ENCODE measurements around the gene RPS25. TPM values are rescaled to one million over a fixed set of nuclear protein-coding genes. Genes with fewer than 3 reads are reported as not detected.

RPS25 gene
- total RNA-seq, 2 experiments from 2014 or later, result 1,395 to 1,648 TPM

DNA sequence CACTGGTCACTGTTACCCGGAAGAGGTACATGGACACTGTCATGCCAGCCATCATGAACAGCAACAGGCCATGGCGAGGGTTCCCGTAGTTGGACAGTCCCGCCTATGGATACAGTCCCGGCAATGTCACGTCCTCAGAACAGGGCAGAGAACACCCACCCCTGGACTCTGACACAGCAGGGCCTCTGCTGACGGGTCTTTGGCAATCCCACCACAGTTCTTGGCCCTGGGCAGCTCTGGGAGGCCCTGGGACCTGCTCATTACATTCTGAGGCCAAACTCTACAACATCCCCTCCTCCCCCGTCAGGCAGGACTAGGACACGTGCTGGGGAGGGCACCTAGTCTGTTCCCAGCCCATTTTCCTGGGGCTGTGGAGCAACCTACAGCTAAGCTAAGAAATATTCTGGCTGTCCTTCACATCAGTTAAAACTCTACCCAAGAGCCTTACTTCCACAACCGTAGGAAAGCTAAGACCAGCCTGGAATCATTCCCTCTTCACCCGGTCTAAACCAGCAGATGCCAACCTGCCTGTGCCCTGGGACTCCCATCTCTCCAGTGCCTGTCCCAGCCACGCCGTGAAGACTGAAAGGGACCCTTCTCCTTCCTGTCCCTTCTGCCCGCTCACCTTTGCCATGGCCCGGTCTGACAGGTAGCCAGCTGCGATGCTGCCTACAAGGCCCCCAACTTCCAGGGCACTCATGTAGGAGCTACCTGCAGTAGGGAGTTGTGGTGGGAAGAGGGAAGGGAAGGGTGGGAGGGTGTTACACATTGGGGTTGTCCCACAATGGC, 8.0 kb upstream of the RPS25 start:
- Histone ChIP-seq H3K9me2 (ENCODE audit: insufficient read depth, low read length) (no peaks in the 10 kb centered on the region), H3K9me3 (ENCODE audit: low read length) (no peaks in the 10 kb centered on the region), H3K4me1 (ENCODE audit: insufficient read depth, low read length, poor library complexity, severe bottlenecking) (peaks cover 24% of the 10 kb centered on the region), H3K4me2 (ENCODE audit: low read length) (no peak overlapping the region), H2AFZ (ENCODE audit: low read length) (no peak overlapping the region), H3K27ac (ENCODE audit: low read depth, low read length, poor library complexity, severe bottlenecking) (no peak overlapping the region), H3K36me3 (ENCODE audit: insufficient read depth, low read length) (peaks cover 50% of the 10 kb centered on the region), H4K20me1 (ENCODE audit: insufficient read depth, low read length) (no peaks in the 10 kb centered on the region), H3K4me3 (ENCODE audit: low read depth, low read length, poor library complexity, severe bottlenecking) (no peak overlapping the region), H3K79me2 (ENCODE audit: insufficient read depth, low read depth, low read length) (peaks cover 13% of the 10 kb centered on the region; the same call in 1 of the 2 replicates)
- CTCF ChIA-PET (ENCODE audit: unreplicated experiment), result no interaction called here
- BruUV-seq (replicated peaks), result no TSS peak
- DNase-seq (ENCODE audit: low spot score), result no peak
- POLR2A ChIA-PET, result interaction anchor here (0.6 kb wide), 1 partner anchor 1148 kb away, joined by 4 read pairs; no protein-coding TSS in a partner anchor
- TF ChIP-seq EZH2phosphoT487 (IDR thresholded peaks at IDR 0.05; ENCODE audit: borderline replicate concordance, low read depth, low read length), result no peak
- no peak for TF ChIP-seq CTCF (conservative IDR thresholded peaks at IDR 0.05; ENCODE audit: low read length)
- intact Hi-C loops (cut with micrococcal nuclease; ENCODE audit: unreplicated experiment), result no loop called here

DNA sequence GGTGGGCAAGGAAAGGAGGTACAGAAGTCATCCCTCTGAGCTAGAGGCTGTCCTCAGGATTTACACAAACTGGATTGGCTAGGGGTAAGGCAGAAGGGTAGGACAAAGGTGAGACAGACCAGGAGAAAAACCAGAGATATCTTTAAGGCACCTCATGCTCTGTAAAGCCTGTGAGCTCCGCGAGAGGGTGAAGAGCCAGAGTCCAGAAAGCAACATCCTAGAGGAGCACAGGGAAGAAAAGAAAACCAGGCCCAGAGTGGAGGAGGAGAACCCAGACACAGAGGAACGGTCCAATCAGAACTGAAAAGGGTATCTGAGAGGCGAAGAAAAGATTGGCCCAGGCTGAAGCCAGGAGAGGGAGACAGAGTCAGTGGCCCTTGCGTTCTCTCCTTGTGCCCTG, 7.4 kb upstream of the RPS25 start:
- intact Hi-C loops (cut with micrococcal nuclease; ENCODE audit: unreplicated experiment), result no loop called here
- Histone ChIP-seq H4K20me1 (ENCODE audit: insufficient read depth, low read length) (no peaks in the 10 kb centered on the region), H3K4me3 (ENCODE audit: low read depth, low read length, poor library complexity, severe bottlenecking) (no peak overlapping the region), H3K79me2 (ENCODE audit: insufficient read depth, low read depth, low read length) (peaks cover 19% of the 10 kb centered on the region; the same call in 1 of the 2 replicates), H3K4me1 (ENCODE audit: insufficient read depth, low read length, poor library complexity, severe bottlenecking) (peaks cover 26% of the 10 kb centered on the region), H3K9me3 (ENCODE audit: low read length) (no peaks in the 10 kb centered on the region), H3K36me3 (ENCODE audit: insufficient read depth, low read length) (peaks cover 54% of the 10 kb centered on the region), H3K27ac (ENCODE audit: low read depth, low read length, poor library complexity, severe bottlenecking) (no peak overlapping the region), H2AFZ (ENCODE audit: low read length) (no peak overlapping the region), H3K9me2 (ENCODE audit: insufficient read depth, low read length) (no peaks in the 10 kb centered on the region), H3K4me2 (ENCODE audit: low read length) (no peak overlapping the region)
- no TSS peak for BruUV-seq (replicated peaks)
- no peak for DNase-seq (ENCODE audit: low spot score)
- ChIA-PET POLR2A (no interaction called here), CTCF (ENCODE audit: unreplicated experiment) (interaction anchor here (1.0 kb wide), 1 partner anchor 30 kb away, joined by 3 read pairs; no protein-coding TSS in a partner anchor)
- no peak for TF ChIP-seq EZH2phosphoT487 (IDR thresholded peaks at IDR 0.05; ENCODE audit: borderline replicate concordance, low read depth, low read length)

GRCh38 chr11:119025099-119025473, 6.9 kb upstream of the RPS25 start:
- H3K79me2 ChIP-seq (ENCODE audit: insufficient read depth, low read depth, low read length), result peaks cover 23% of the 10 kb centered on the region
- ChIA-PET POLR2A (interaction anchor here (0.8 kb wide), 1 partner anchor 28 kb away, joined by 3 read pairs; the partner anchor contains the start of gene CENATAC), CTCF (ENCODE audit: unreplicated experiment) (interaction anchor here (1.0 kb wide), 1 partner anchor 30 kb away, joined by 3 read pairs; no protein-coding TSS in a partner anchor)
- BruUV-seq (replicated peaks), result no TSS peak
- no peaks in the 10 kb centered on the region for H3K9me3 ChIP-seq (ENCODE audit: low read length)
- H2AFZ ChIP-seq (ENCODE audit: low read length), result no peak overlapping the region
- TF ChIP-seq EZH2phosphoT487 (IDR thresholded peaks at IDR 0.05; ENCODE audit: borderline replicate concordance, low read depth, low read length) (no peak), CTCF (conservative IDR thresholded peaks at IDR 0.05; ENCODE audit: low read length) (no peak)
- peaks cover 3% of the 10 kb centered on the region; the same call in 1 of the 2 replicates for H4K20me1 ChIP-seq (ENCODE audit: insufficient read depth, low read length)
- peaks cover 58% of the 10 kb centered on the region for H3K36me3 ChIP-seq (ENCODE audit: insufficient read depth, low read length)
- no peaks in the 10 kb centered on the region for H3K9me2 ChIP-seq (ENCODE audit: insufficient read depth, low read length)
- peaks cover 27% of the 10 kb centered on the region for H3K4me1 ChIP-seq (ENCODE audit: insufficient read depth, low read length, poor library complexity, severe bottlenecking)
- H3K27ac ChIP-seq (ENCODE audit: low read depth, low read length, poor library complexity, severe bottlenecking), result no peak overlapping the region
- no peak overlapping the region for H3K4me3 ChIP-seq (ENCODE audit: low read depth, low read length, poor library complexity, severe bottlenecking)
- intact Hi-C loops (cut with micrococcal nuclease; ENCODE audit: unreplicated experiment), result no loop called here
- DNase-seq (ENCODE audit: low spot score), result no peak
- no peak overlapping the region for H3K4me2 ChIP-seq (ENCODE audit: low read length)

Measured in OCI-LY7 (cell line).